K562 (cell line): ENCODE results near the gene B4GALNT2. TPM values are rescaled to one million over a fixed set of nuclear protein-coding genes. Genes with fewer than 3 reads are reported as not detected.

ENCODE experiments used
- ATAC-seq: fragments of 200-7000 bp; cut with Tn5 transposase; 3 replicates; pipeline ENCODE4 v1.9.1; 2020; ENCODE audit warnings: moderate library complexity
- BruUV-seq: library from RNA; stranded (reverse); fragments of 400-500 nt; replicated peaks from 2 replicates; lab custom pipeline; 2021; lab: Mats Ljungman, UMichigan
- CTCF ChIA-PET: fragments of 300-600 bp; formaldehyde crosslinking; extraction: SDS; loops from one replicate; lab custom pipeline; 2021; ENCODE audit warnings: low intra/inter-chr PET ratio; lab: Yijun Ruan, JAX
- POLR2A ChIA-PET: fragments of 300-600, 350-650 bp; sonication (Branson Sonifier 250); formaldehyde crosslinking; extraction: SDS; loops from one replicate; lab custom pipeline; 2021; ENCODE audit warnings: antibody characterized with exemption, inconsistent platforms; lab: Yijun Ruan, JAX
- DNase-seq, 4 experiments: peaks; one replicate each; pipeline versions ENCODE4 v3.0.0 to v3.0.0-alpha.2; 2011 to 2018; ENCODE audit warnings: low spot score in 3 of 4, mixed read lengths in 3 of 4; ENCODE audit errors: extremely low read depth in 1 of 4
- FAIRE-seq: peaks from 2 replicates; lab custom pipeline; 2011; peaks lifted over from hg19 to GRCh38; lab: Jason Lieb, UNC
- H2AFZ ChIP-seq: 2 replicates; pipeline ENCODE4 v1.6.0; 2011; ENCODE audit warnings: low read depth, low read length, control low read depth, inconsistent platforms
- H3K27ac ChIP-seq: fragments of 200-600 bp; 3 replicates; pipeline ENCODE4 v1.8.0; 2011; ENCODE audit warnings: low read depth, mild to moderate bottlenecking, control low read depth, inconsistent platforms, low read length, moderate library complexity, mixed read lengths; ENCODE audit errors: extremely low read depth
- H3K27me3 ChIP-seq, 2 experiments: fragments of 300-600 bp in 1 of 2; 2 replicates in 1 of 2; 3 replicates in 1 of 2; pipeline versions ENCODE4 v1.6.0 to v1.8.0; 2011; ENCODE audit warnings: inconsistent platforms in 2 of 2, low read length in 2 of 2, mild to moderate bottlenecking in 1 of 2, mixed read lengths in 1 of 2, moderate library complexity in 1 of 2; ENCODE audit not compliant: control insufficient read depth in 2 of 2, insufficient read depth in 2 of 2
- H3K36me3 ChIP-seq: fragments of 300-600 bp; 3 replicates; pipeline ENCODE4 v1.8.0; 2011; ENCODE audit warnings: mild to moderate bottlenecking, low read length, inconsistent platforms; ENCODE audit not compliant: control insufficient read depth, insufficient read depth
- H3K4me1 ChIP-seq, 2 experiments: fragments of 200-600 bp in 1 of 2; replicated peaks in 1 of 2; 2 replicates in 1 of 2; 3 replicates in 1 of 2; pipeline versions ENCODE4 v1.5.1 to v1.8.0; 2011; ENCODE audit warnings: inconsistent platforms in 2 of 2, low read length in 2 of 2, mild to moderate bottlenecking in 1 of 2, mixed read lengths in 1 of 2, moderate library complexity in 1 of 2; ENCODE audit not compliant: control insufficient read depth in 2 of 2, insufficient read depth in 2 of 2
- H3K4me2 ChIP-seq: 2 replicates; pipeline ENCODE4 v1.6.1; 2011; ENCODE audit warnings: low read length, control low read depth, inconsistent platforms, mixed read lengths; ENCODE audit not compliant: insufficient read depth
- H3K4me3 ChIP-seq: fragments of 200-600 bp; sonication (generic), shearing (Covaris generic); 2 replicates; pipeline ENCODE4 v1.5.1; 2016; ENCODE audit warnings: control low read depth, inconsistent platforms
- H3K79me2 ChIP-seq: fragments of 200-600 bp; 3 replicates; pipeline ENCODE4 v1.8.0; 2011; ENCODE audit warnings: low read length, inconsistent platforms; ENCODE audit not compliant: control insufficient read depth, insufficient read depth
- H3K9ac ChIP-seq, 2 experiments: 2 replicates each; pipeline versions ENCODE4 v1.6.0 to v1.6.1; 2011; ENCODE audit warnings: low read depth in 2 of 2, low read length in 2 of 2, control low read depth in 1 of 2, inconsistent platforms in 1 of 2, mild to moderate bottlenecking in 1 of 2, mixed read lengths in 1 of 2; ENCODE audit not compliant: insufficient read depth in 1 of 2
- H3K9me1 ChIP-seq: one replicate; pipeline ENCODE4 v1.6.0; 2011; ENCODE audit warnings: inconsistent platforms, mild to moderate bottlenecking, low read length, moderate library complexity; ENCODE audit not compliant: control insufficient read depth, insufficient read depth
- H3K9me3 ChIP-seq: replicated peaks from 2 replicates; pipeline ENCODE4 v1.5.1; 2011; ENCODE audit warnings: low read depth, low read length, inconsistent platforms; ENCODE audit not compliant: control insufficient read depth, insufficient read depth
- H4K20me1 ChIP-seq: replicated peaks from 2 replicates; pipeline ENCODE4 v1.6.1; 2011; ENCODE audit warnings: low read length, inconsistent platforms, mixed read lengths; ENCODE audit not compliant: control insufficient read depth, insufficient read depth
- CC2D1A ChIP-seq: fragments of 450-650 bp; IDR thresholded peaks from 2 replicates; pipeline ENCODE4 v1.6.1; 2017; ENCODE audit warnings: mild to moderate bottlenecking
- WGBS: fragments of 100-300 bp; shearing (Covaris generic); methylation state at CpG from one replicate; pipeline ENCODE4 v1.1.6; 2016; ENCODE audit warnings: low coverage, mixed read lengths; ENCODE audit not compliant: insufficient coverage; ENCODE audit errors: missing lambda C conversion rate; 5-methylcytosine and 5-hydroxymethylcytosine counted together
- in situ Hi-C: fragments of 300-500 bp; cut with MboI; formaldehyde crosslinking; loops from 4 replicates; pipeline ENCODE4 v1.15.0; 2018; ENCODE audit warnings: inconsistent platforms, mixed read lengths
- intact Hi-C: fragments of 100-400 bp; cut with micrococcal nuclease; formaldehyde crosslinking; loops from 2 replicates; pipeline ENCODE4 v1.14.2; 2022
- polyA plus RNA-seq, 8 experiments: library from polyadenylated mRNA; depleted of rRNA in 4 of 8; stranded (reverse) in 5 of 8; unstranded in 3 of 8; fragments of >200 nt; fragmentation: Nextera tagmentation in 2 of 8; fragmentation: Illumina TruSeq in 1 of 8; extraction: Ambion mirVana in 2 of 8; extraction: Trizol in 1 of 8; gene quantifications; 2 replicates each; pipeline versions ENCODE4 v1.2.1 to v1.2.3, GENCODE V29; 2011 to 2014; ENCODE audit warnings: inconsistent platforms in 1 of 8, missing spikeins in 1 of 8
- total RNA-seq, 7 experiments: library from RNA; depleted of rRNA in 6 of 7; stranded (reverse); fragments of >200 nt in 6 of 7; fragmentation: Illumina TruSeq in 2 of 7; extraction: Trizol in 2 of 7; gene quantifications; 2 replicates each; pipeline versions ENCODE4 v1.2.1 to v1.2.3, GENCODE V29; 2011 to 2021; ENCODE audit warnings: low replicate concordance in 1 of 7
- TF ChIP-seq, protein P1 (sequence below): fragments of 250-450 bp; sonication (Bioruptor Pico); IDR thresholded peaks from 2 replicates; pipeline ENCODE4 v1.4.0; 2020; ENCODE audit warnings: mild to moderate bottlenecking, moderate library complexity

Gene B4GALNT2
- total and polyA plus RNA-seq, 9 of the 15 experiments (the other 6 are each of a cell fraction or from before 2014, with no cell fraction given): not detected

DNA sequence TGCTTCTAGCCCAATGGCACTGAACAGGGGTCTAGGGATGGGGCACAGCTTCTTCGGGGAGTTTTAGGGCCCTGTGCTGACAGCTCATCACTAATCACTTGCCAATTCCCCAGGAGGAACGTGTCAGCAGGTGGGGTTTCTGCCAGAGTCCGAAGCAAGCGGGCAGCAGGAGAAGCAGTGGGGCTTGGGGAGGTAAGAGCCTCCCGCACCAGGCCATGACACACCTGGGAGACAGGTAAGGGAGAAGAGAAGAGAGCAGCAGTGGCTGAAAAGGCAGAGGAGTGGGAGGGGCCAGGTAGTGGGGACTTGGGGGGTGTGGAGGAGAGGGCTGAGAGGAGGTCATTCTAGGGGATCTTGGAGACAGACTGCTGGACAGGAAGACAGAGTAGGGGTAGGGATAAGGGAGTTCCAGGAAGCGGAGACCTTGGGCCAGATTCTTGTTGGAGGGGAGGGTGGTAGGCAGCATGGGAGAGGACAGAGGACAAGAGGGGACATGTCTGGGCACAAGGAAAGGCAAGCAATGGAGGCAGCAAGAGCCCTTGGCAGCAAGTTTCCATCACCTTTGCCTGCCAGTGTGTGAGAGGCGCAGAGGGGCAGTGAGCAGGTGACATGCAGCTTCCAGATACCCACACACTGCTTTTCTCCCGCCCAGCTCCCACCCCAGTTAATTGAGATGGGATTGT, 93.1 kb downstream of the B4GALNT2 start:
- POLR2A ChIA-PET: interaction anchor here (0.6 to 1.7 kb wide), 6 partner anchors 11 to 391 kb away, joined by 3 to 4 read pairs (median 3); no protein-coding TSS in a partner anchor
- no peak for FAIRE-seq

More for the DNA sequence above, 93.1 kb downstream of the B4GALNT2 start:
- WGBS: 3% methylated on average over 8 of the region's 8 CpGs
- H3K36me3 ChIP-seq: no peaks in the 10 kb centered on the region
- peaks cover 0 to 49% of the 10 kb centered on the region in 2 experiments; a peak in 3 of 5 replicates for H3K27me3 ChIP-seq
- H3K9ac ChIP-seq: no peak overlapping the region
- intact Hi-C loops (loop anchor here (2.0 to 5.0 kb wide), 4 partner anchors 33 to 273 kb away; no protein-coding TSS in a partner anchor), in situ Hi-C loops (no loop called here)
- no TSS peak for BruUV-seq
- H3K9me1 ChIP-seq: no peaks in the 10 kb centered on the region
- H3K4me1 ChIP-seq: peaks cover 0 to 26% of the 10 kb centered on the region in 2 experiments; a peak in 3 of 5 replicates
- no peaks in the 10 kb centered on the region; the same call in 1 of the 2 replicates for H3K9me3 ChIP-seq
- H3K79me2 ChIP-seq: no peaks in the 10 kb centered on the region
- TF ChIP-seq, protein P1, sequence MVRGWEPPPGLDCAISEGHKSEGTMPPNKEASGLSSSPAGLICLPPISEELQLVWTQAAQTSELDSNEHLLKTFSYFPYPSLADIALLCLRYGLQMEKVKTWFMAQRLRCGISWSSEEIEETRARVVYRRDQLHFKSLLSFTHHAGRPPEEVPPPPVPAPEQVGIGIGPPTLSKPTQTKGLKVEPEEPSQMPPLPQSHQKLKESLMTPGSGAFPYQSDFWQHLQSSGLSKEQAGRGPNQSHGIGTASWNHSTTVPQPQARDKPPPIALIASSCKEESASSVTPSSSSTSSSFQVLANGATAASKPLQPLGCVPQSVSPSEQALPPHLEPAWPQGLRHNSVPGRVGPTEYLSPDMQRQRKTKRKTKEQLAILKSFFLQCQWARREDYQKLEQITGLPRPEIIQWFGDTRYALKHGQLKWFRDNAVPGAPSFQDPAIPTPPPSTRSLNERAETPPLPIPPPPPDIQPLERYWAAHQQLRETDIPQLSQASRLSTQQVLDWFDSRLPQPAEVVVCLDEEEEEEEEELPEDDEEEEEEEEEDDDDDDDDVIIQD (CRISPR knock-in tag): no peak
- no peak for TF ChIP-seq CC2D1A
- ATAC-seq (no peak), DNase-seq (no peak)
- H3K4me2 ChIP-seq: no peak overlapping the region
- H2AFZ ChIP-seq: no peak overlapping the region
- H3K27ac ChIP-seq: no peak overlapping the region
- CTCF ChIA-PET: interaction anchor here (0.9 kb wide), 1 partner anchor 45 kb away, joined by 5 read pairs; no protein-coding TSS in a partner anchor
- no peaks in the 10 kb centered on the region for H4K20me1 ChIP-seq
- no peak overlapping the region for H3K4me3 ChIP-seq

Other genes starting within 250 kb of the B4GALNT2 start
Only the 7 nearest of the 9 such genes appear.
- gene UBE2Z, start 224.4 kb upstream of the B4GALNT2 start, total RNA-seq (2014; rRNA removed): 28.3 and 35.2 TPM in 2 replicates
- gene UBE2Z, start 224.4 kb upstream of the B4GALNT2 start, total RNA-seq (2014; rRNA removed; fragmentation: Illumina TruSeq; extraction: Trizol): 32.4 and 35.3 TPM in 2 replicates
- 38.2 and 38.5 TPM in 2 replicates for gene UBE2Z, start 224.4 kb upstream of the B4GALNT2 start, total RNA-seq (2015; rRNA removed; fragmentation: Illumina TruSeq; extraction: Trizol)
- 42.2 and 48.2 TPM in 2 replicates for gene UBE2Z, start 224.4 kb upstream of the B4GALNT2 start, total RNA-seq (2021)
- gene UBE2Z, start 224.4 kb upstream of the B4GALNT2 start, polyA plus RNA-seq (2011; rRNA removed): 79.9 and 89.0 TPM in 2 replicates
- gene UBE2Z, start 224.4 kb upstream of the B4GALNT2 start, polyA plus RNA-seq (2014; fragmentation: Illumina TruSeq; extraction: Trizol): 46.0 and 54.8 TPM in 2 replicates
- 10 to 100 TPM; 11.8 to 15.0 TPM for gene UBE2Z, start 224.4 kb upstream of the B4GALNT2 start, polyA plus RNA-seq (2014; fragmentation: Nextera tagmentation; extraction: Ambion mirVana)
- 43.9 and 45.9 TPM in 2 replicates for gene UBE2Z, start 224.4 kb upstream of the B4GALNT2 start, polyA plus RNA-seq (2014; rRNA removed)
- 126 and 127 TPM in 2 replicates for gene SNF8, start 187.9 kb upstream of the B4GALNT2 start, total RNA-seq (2014; rRNA removed)
- 92.5 and 96.8 TPM in 2 replicates for gene SNF8, start 187.9 kb upstream of the B4GALNT2 start, total RNA-seq (2014; rRNA removed; fragmentation: Illumina TruSeq; extraction: Trizol)
- 90.9 and 92.9 TPM in 2 replicates for gene SNF8, start 187.9 kb upstream of the B4GALNT2 start, total RNA-seq (2015; rRNA removed; fragmentation: Illumina TruSeq; extraction: Trizol)
- 124 and 130 TPM in 2 replicates for gene SNF8, start 187.9 kb upstream of the B4GALNT2 start, total RNA-seq (2021)
- gene SNF8, start 187.9 kb upstream of the B4GALNT2 start, polyA plus RNA-seq (2011; rRNA removed): 98.7 and 117 TPM in 2 replicates
- gene SNF8, start 187.9 kb upstream of the B4GALNT2 start, polyA plus RNA-seq (2014; fragmentation: Illumina TruSeq; extraction: Trizol): 128 and 132 TPM in 2 replicates
- gene SNF8, start 187.9 kb upstream of the B4GALNT2 start, polyA plus RNA-seq (2014; fragmentation: Nextera tagmentation; extraction: Ambion mirVana): 1 to 10 TPM; 6.9 to 9.0 TPM
- gene SNF8, start 187.9 kb upstream of the B4GALNT2 start, polyA plus RNA-seq (2014; rRNA removed): 143 and 149 TPM in 2 replicates
- gene GIP, start 164.2 kb upstream of the B4GALNT2 start, total RNA-seq (2014; rRNA removed): not detected in 2 replicates
- gene GIP, start 164.2 kb upstream of the B4GALNT2 start, total RNA-seq (2014; rRNA removed; fragmentation: Illumina TruSeq; extraction: Trizol): not detected in 2 replicates
- not detected in 2 replicates for gene GIP, start 164.2 kb upstream of the B4GALNT2 start, total RNA-seq (2015; rRNA removed; fragmentation: Illumina TruSeq; extraction: Trizol)
- gene GIP, start 164.2 kb upstream of the B4GALNT2 start, total RNA-seq (2021): not detected in 2 replicates
- 0.15 TPM in 1 of 2 replicates, not detected in the other for gene GIP, start 164.2 kb upstream of the B4GALNT2 start, polyA plus RNA-seq (2011; rRNA removed)
- not detected in 2 replicates for gene GIP, start 164.2 kb upstream of the B4GALNT2 start, polyA plus RNA-seq (2014; fragmentation: Illumina TruSeq; extraction: Trizol)
- under 1 TPM in 1 of 2 experiments, not detected in 1; 0.08 TPM for gene GIP, start 164.2 kb upstream of the B4GALNT2 start, polyA plus RNA-seq (2014; fragmentation: Nextera tagmentation; extraction: Ambion mirVana)
- gene GIP, start 164.2 kb upstream of the B4GALNT2 start, polyA plus RNA-seq (2014; rRNA removed): 0.12 TPM in 1 of 2 replicates, not detected in the other
- 53.6 and 61.6 TPM in 2 replicates for gene IGF2BP1, start 135.4 kb upstream of the B4GALNT2 start, total RNA-seq (2014; rRNA removed)
- gene IGF2BP1, start 135.4 kb upstream of the B4GALNT2 start, total RNA-seq (2014; rRNA removed; fragmentation: Illumina TruSeq; extraction: Trizol): 64.8 and 66.8 TPM in 2 replicates
- 65.5 and 72.0 TPM in 2 replicates for gene IGF2BP1, start 135.4 kb upstream of the B4GALNT2 start, total RNA-seq (2015; rRNA removed; fragmentation: Illumina TruSeq; extraction: Trizol)
- 291 and 318 TPM in 2 replicates for gene IGF2BP1, start 135.4 kb upstream of the B4GALNT2 start, total RNA-seq (2021)
- gene IGF2BP1, start 135.4 kb upstream of the B4GALNT2 start, polyA plus RNA-seq (2011; rRNA removed): 27.4 and 31.8 TPM in 2 replicates
- gene IGF2BP1, start 135.4 kb upstream of the B4GALNT2 start, polyA plus RNA-seq (2014; fragmentation: Illumina TruSeq; extraction: Trizol): 71.8 and 80.4 TPM in 2 replicates
- 10 to 100 TPM; 13.0 to 13.8 TPM for gene IGF2BP1, start 135.4 kb upstream of the B4GALNT2 start, polyA plus RNA-seq (2014; fragmentation: Nextera tagmentation; extraction: Ambion mirVana)
- gene IGF2BP1, start 135.4 kb upstream of the B4GALNT2 start, polyA plus RNA-seq (2014; rRNA removed): 41.5 and 47.2 TPM in 2 replicates
- gene GNGT2, start 77.8 kb downstream of the B4GALNT2 start, total RNA-seq (2014; rRNA removed): not detected in 2 replicates
- not detected in 2 replicates for gene GNGT2, start 77.8 kb downstream of the B4GALNT2 start, total RNA-seq (2014; rRNA removed; fragmentation: Illumina TruSeq; extraction: Trizol)
- gene GNGT2, start 77.8 kb downstream of the B4GALNT2 start, total RNA-seq (2015; rRNA removed; fragmentation: Illumina TruSeq; extraction: Trizol): not detected in 2 replicates
- not detected in 2 replicates for gene GNGT2, start 77.8 kb downstream of the B4GALNT2 start, total RNA-seq (2021)
- gene GNGT2, start 77.8 kb downstream of the B4GALNT2 start, polyA plus RNA-seq (2011; rRNA removed): not detected in 2 replicates
- not detected in 2 replicates for gene GNGT2, start 77.8 kb downstream of the B4GALNT2 start, polyA plus RNA-seq (2014; fragmentation: Illumina TruSeq; extraction: Trizol)
- not detected for gene GNGT2, start 77.8 kb downstream of the B4GALNT2 start, polyA plus RNA-seq (2014; fragmentation: Nextera tagmentation; extraction: Ambion mirVana)
- gene GNGT2, start 77.8 kb downstream of the B4GALNT2 start, polyA plus RNA-seq (2014; rRNA removed): not detected in 2 replicates
- not detected in 2 replicates for gene ABI3, start 77.9 kb downstream of the B4GALNT2 start, total RNA-seq (2014; rRNA removed)
- not detected in 2 replicates for gene ABI3, start 77.9 kb downstream of the B4GALNT2 start, total RNA-seq (2014; rRNA removed; fragmentation: Illumina TruSeq; extraction: Trizol)
- not detected in 2 replicates for gene ABI3, start 77.9 kb downstream of the B4GALNT2 start, total RNA-seq (2015; rRNA removed; fragmentation: Illumina TruSeq; extraction: Trizol)
- 0.09 TPM in 1 of 2 replicates, not detected in the other for gene ABI3, start 77.9 kb downstream of the B4GALNT2 start, total RNA-seq (2021)
- gene ABI3, start 77.9 kb downstream of the B4GALNT2 start, polyA plus RNA-seq (2011; rRNA removed): not detected in 2 replicates
- not detected in 2 replicates for gene ABI3, start 77.9 kb downstream of the B4GALNT2 start, polyA plus RNA-seq (2014; fragmentation: Illumina TruSeq; extraction: Trizol)
- not detected for gene ABI3, start 77.9 kb downstream of the B4GALNT2 start, polyA plus RNA-seq (2014; fragmentation: Nextera tagmentation; extraction: Ambion mirVana)
- not detected in 2 replicates for gene ABI3, start 77.9 kb downstream of the B4GALNT2 start, polyA plus RNA-seq (2014; rRNA removed)
- 0.16 TPM in 1 of 2 replicates, not detected in the other for gene PHOSPHO1, start 98.0 kb downstream of the B4GALNT2 start, total RNA-seq (2014; rRNA removed)
- gene PHOSPHO1, start 98.0 kb downstream of the B4GALNT2 start, total RNA-seq (2014; rRNA removed; fragmentation: Illumina TruSeq; extraction: Trizol): not detected in 2 replicates
- gene PHOSPHO1, start 98.0 kb downstream of the B4GALNT2 start, total RNA-seq (2015; rRNA removed; fragmentation: Illumina TruSeq; extraction: Trizol): 0.07 TPM in 1 of 2 replicates, not detected in the other
- gene PHOSPHO1, start 98.0 kb downstream of the B4GALNT2 start, total RNA-seq (2021): 0.13 TPM in 1 of 2 replicates, not detected in the other
- gene PHOSPHO1, start 98.0 kb downstream of the B4GALNT2 start, polyA plus RNA-seq (2011; rRNA removed): 0.06 TPM in 1 of 2 replicates, not detected in the other
- not detected in 2 replicates for gene PHOSPHO1, start 98.0 kb downstream of the B4GALNT2 start, polyA plus RNA-seq (2014; fragmentation: Illumina TruSeq; extraction: Trizol)
- not detected for gene PHOSPHO1, start 98.0 kb downstream of the B4GALNT2 start, polyA plus RNA-seq (2014; fragmentation: Nextera tagmentation; extraction: Ambion mirVana)
- not detected in 2 replicates for gene PHOSPHO1, start 98.0 kb downstream of the B4GALNT2 start, polyA plus RNA-seq (2014; rRNA removed)